ENCODE measurements around the gene TAF13. TPM values are rescaled to one million over a fixed set of nuclear protein-coding genes. Genes with fewer than 3 reads are reported as not detected.

Gene TAF13
- total and polyA plus RNA-seq, 2 of the 4 experiments (the other 2 are of a cell fraction), result 13.1 to 42.5 TPM

DNA sequence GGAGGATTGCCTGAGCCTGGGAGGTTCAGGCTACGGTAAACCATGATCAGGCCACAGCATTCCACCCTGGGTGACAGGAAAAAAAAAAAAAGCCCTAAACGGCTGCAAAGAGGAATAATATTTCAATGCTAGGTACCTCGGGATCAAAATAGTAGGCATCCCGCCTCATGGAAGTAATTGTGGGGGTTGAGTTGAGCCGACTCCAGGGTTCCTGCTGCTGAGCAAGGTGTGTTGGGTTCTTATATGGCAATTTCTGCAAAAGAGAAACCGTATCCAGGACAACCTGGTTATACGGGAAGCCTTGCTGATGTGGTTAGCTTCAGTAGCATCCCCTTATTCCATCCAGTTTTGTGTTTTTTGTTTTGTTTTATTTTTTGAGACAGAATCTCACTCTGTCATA is 32.0 kb upstream of the TAF13 start:
- Histone ChIP-seq H3K14ac (replicated peaks; ENCODE audit: low read depth, low read length) (no peak overlapping the region), H2AK5ac (ENCODE audit: low read depth, low read length) (no peak overlapping the region), H3K56ac (ENCODE audit: extremely low read depth, insufficient read depth, low read length) (no peak overlapping the region), H2AK9ac (replicated peaks; ENCODE audit: low read depth, low read length, poor library complexity) (no peak overlapping the region), H3K27ac (ENCODE audit: insufficient read depth, low read length) (no peak overlapping the region), H3K36me3 (ENCODE audit: control insufficient read depth, insufficient read depth, low read length) (peaks cover 2% of the 10 kb centered on the region; the same call in 1 of the 2 replicates), H3K9me3 (ENCODE audit: control insufficient read depth, insufficient read depth, low read length) (no peaks in the 10 kb centered on the region), H3K9ac (ENCODE audit: low read depth, low read length) (no peak overlapping the region), H4K8ac (ENCODE audit: low read depth in 2 of 2, low read length in 2 of 2) (no peak overlapping the region), H2BK20ac (ENCODE audit: low read depth, low read length) (no peak overlapping the region), H3K4me3 (ENCODE audit: insufficient read depth, low read depth, low read length) (no peak overlapping the region), H3K27me3 (ENCODE audit: control insufficient read depth, insufficient read depth, low read length) (peaks cover 5% of the 10 kb centered on the region; the same call in 1 of the 2 replicates), H2BK15ac (ENCODE audit: low read depth, low read length) (no peak overlapping the region), H3K18ac (ENCODE audit: low read depth, low read length) (no peak overlapping the region), H3K9me1 (ENCODE audit: insufficient read depth, low read length) (no peaks in the 10 kb centered on the region), H4K20me1 (ENCODE audit: insufficient read depth, low read length) (no peaks in the 10 kb centered on the region; the same call in 1 of the 2 replicates), H3K23ac (ENCODE audit: low read depth, low read length) (no peak overlapping the region), H2BK5ac (ENCODE audit: low read depth, low read length, poor library complexity, severe bottlenecking) (no peak overlapping the region), H4K5ac (ENCODE audit: low read depth, low read length) (no peak overlapping the region), H4K91ac (ENCODE audit: insufficient read depth, low read depth, low read length) (no peak overlapping the region), H3K79me1 (ENCODE audit: low read depth in 1 of 2, low read length in 2 of 2) (peaks cover 0 to 10% of the 10 kb centered on the region in 2 experiments; a peak in 2 of 4 replicates), H2AFZ (replicated peaks; ENCODE audit: low read length, poor library complexity) (no peak overlapping the region), H3K4me1 (ENCODE audit: control insufficient read depth, insufficient read depth, low read length) (no peaks in the 10 kb centered on the region), H3K4ac (ENCODE audit: low read depth, low read length) (no peak overlapping the region), H2BK120ac (ENCODE audit: low read depth, low read length) (no peak overlapping the region), H3K4me2 (ENCODE audit: low read depth, low read length) (no peak overlapping the region)
- WGBS, 2 experiments (ENCODE audit: extremely low coverage in 2 of 2, insufficient read length in 1 of 2), result 100% methylated on average over 1 of the region's 7 CpGs; no CpG with 5 or more reads in 1 of the 2 experiments
- DNase-seq (no peak), ATAC-seq (ENCODE audit: low read depth) (no peak)
- in situ Hi-C loops (cut with MboI; ENCODE audit: low sequenced_read_pairs), result no loop called here
- POLR2A ChIA-PET (ENCODE audit: unreplicated experiment), result no interaction called here
- BruUV-seq (replicated peaks), result no TSS peak
- no peak for TF ChIP-seq SMC3 (IDR thresholded peaks at IDR 0.05; ENCODE audit: low read depth, low read length)
- no peak for TF ChIP-seq BHLHE40 (IDR thresholded peaks at IDR 0.05; ENCODE audit: low read depth, low read length)
- TF ChIP-seq RAD21 (IDR thresholded peaks at IDR 0.05; ENCODE audit: low read length), result no peak
- TF ChIP-seq MXI1 (IDR thresholded peaks at IDR 0.05; ENCODE audit: borderline replicate concordance, low read depth, low read length), result no peak
- no peak for TF ChIP-seq CHD1 (IDR thresholded peaks at IDR 0.05; ENCODE audit: low read depth, low read length)
- no peak for TF ChIP-seq CEBPB (IDR thresholded peaks at IDR 0.05; ENCODE audit: low read depth, low read length)
- no peak for TF ChIP-seq CTCF (conservative IDR thresholded peaks at IDR 0.05; ENCODE audit: low read depth, low read length)
- no peak for TF ChIP-seq USF2 (IDR thresholded peaks at IDR 0.05; ENCODE audit: low read depth, low read length)
- no peak for TF ChIP-seq FOS (IDR thresholded peaks at IDR 0.05; ENCODE audit: low read depth, low read length)
- TF ChIP-seq MAFK (IDR thresholded peaks at IDR 0.05; ENCODE audit: low read depth, low read length), result no peak
- TF ChIP-seq RFX5 (IDR thresholded peaks at IDR 0.05; ENCODE audit: low read depth, low read length), result no peak
- TF ChIP-seq POLR2A (IDR thresholded peaks at IDR 0.05; ENCODE audit: low read depth, low read length), result no peak
- TF ChIP-seq, protein P1, sequence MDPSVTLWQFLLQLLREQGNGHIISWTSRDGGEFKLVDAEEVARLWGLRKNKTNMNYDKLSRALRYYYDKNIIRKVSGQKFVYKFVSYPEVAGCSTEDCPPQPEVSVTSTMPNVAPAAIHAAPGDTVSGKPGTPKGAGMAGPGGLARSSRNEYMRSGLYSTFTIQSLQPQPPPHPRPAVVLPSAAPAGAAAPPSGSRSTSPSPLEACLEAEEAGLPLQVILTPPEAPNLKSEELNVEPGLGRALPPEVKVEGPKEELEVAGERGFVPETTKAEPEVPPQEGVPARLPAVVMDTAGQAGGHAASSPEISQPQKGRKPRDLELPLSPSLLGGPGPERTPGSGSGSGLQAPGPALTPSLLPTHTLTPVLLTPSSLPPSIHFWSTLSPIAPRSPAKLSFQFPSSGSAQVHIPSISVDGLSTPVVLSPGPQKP (IDR thresholded peaks at IDR 0.05; ENCODE audit: borderline replicate concordance, low read depth, low read length), result no peak
- dilution Hi-C loops (cut with HindIII; ENCODE audit: low sequenced_read_pairs, unreplicated experiment), result no loop called here
- CTCF ChIA-PET, result no interaction called here
- intact Hi-C loops (cut with micrococcal nuclease), result no loop called here

Data from IMR-90 (cell line).